ENCODE data around the gene ZNF239. TPM values are rescaled to one million over a fixed set of nuclear protein-coding genes. Genes with fewer than 3 reads are reported as not detected.
"Not testable (repeated sequence)": the region's sequence is repeated elsewhere in the genome, so short reads cannot be mapped to it uniquely, and the experiment has no call there.

Gene ZNF239
- 0.40 TPM for total RNA-seq

GRCh38 chr10:43574001-43574892 lies at the start of gene ZNF239:
Gene ZNF239, minus strand, starts transcription at chr10:43574616. Its CDS starts 16,537 bp downstream, at chr10:43558079.
- DNase-seq (ENCODE audit: low spot score) = peak; percentile 77
- ATAC-seq = peak; percentile 97

GRCh38 chr10:43623351-43623750 lies 48.9 kb upstream of the ZNF239 start:
- peak; percentile 92 for ATAC-seq
- DNase-seq (ENCODE audit: low spot score) = no peak

GRCh38 chr10:43622038-43622437 lies 47.6 kb upstream of the ZNF239 start:
- no peak for ATAC-seq
- no peak for DNase-seq (ENCODE audit: low spot score)

GRCh38 chr10:43619368-43619767 lies 45.0 kb upstream of the ZNF239 start:
- ATAC-seq (no peak), DNase-seq (ENCODE audit: low spot score) (no peak)

DNA sequence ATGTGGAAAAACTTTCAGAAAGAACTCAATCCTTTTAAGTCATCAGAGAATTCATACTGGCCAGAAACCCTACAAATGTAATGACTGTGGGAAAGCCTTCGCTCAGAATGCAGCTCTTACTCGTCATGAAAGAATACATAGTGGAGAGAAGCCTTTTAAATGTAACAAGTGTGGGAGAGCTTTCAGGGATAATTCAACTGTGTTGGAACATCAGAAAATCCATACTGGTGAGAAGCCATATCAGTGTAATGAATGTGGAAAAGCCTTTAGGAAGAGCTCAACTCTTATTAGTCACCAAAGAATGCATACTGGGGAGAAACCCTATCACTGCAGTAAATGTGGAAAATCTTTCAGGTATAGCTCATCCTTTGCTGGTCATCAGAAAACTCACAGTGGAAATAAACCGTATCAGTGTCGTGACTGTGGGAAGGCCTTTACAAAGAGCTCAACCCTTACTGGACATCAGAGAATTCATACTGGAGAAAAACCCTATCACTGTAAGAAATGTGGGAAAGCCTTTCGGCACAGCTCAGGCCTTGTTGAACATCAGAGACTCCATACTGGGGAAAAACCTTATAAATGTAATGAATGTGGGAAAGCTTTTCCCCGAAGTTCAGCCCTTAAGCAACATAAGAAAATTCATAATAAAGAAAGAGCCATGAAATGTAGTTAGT lies 42.4 kb upstream of the ZNF239 start:
- no peak for ATAC-seq
- no peak for DNase-seq (ENCODE audit: low spot score)

DNA sequence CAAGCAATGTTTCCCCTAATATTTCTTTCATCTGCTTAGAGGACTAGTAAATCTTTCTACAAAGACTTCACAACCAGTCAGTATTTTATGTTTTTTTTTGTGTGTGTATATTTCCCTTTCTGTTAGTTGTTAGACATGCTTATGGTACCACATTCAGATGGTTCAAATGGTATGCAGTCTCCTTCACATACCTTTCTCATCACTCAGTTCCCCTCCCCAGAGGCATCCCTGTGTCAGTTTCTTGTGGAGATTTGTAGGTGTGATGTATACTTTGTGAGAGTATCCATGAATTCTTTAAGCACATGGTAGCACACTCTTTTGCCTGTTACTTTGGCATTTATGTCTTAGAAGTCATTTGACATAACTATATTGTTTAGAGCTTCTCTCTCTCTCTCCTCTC lies 36.2 kb upstream of the ZNF239 start:
- DNase-seq (ENCODE audit: low spot score) (no peak), ATAC-seq (no peak)

- ATAC-seq = no peak
- no peak for DNase-seq (ENCODE audit: low spot score)
Observed at GRCh38 chr10:43607199-43607573, 32.8 kb upstream of the ZNF239 start.

DNA sequence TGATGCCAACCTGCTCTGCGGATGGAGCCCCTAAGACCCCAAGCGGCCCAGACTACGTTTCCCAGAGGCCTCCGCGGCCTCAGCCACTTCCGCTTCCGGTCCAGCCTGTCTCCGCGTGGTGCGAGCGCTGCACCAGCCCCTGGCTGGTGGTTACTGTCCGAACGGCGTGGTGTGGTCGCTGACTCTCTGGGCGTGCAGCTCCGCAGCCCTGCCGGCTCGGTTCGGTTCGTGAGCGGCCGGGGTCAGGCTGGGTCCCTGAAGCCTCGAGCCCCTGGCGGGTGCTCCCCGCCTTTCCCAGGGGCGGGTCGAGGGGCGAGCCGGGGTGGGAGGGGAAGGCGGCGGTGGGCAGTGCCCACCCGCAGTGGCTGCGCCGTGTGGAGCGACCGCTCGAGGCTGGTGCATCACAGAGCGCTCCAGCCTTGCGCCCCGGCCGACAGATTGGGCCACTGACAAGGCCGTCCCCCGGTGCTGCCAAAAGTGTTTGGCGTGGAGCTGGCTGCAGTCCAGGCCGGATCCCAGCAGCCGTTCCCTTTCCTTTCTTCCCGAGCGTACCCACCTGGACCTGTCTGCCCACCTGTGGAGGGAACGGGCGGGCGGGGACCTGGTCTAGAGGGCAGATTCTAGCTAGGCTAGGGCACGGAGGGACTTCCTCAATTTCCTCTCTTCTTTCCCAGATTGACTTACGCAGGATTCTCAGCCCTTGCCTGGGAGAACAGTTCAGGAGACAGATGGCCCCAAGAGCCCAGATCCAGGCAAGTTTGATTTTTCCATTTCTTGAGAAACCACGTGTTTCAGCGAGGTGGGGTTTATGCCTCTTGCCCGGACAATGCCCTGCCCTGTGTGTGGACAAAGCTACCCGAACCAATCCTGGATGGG lies 32.1 kb upstream of the ZNF239 start, which contains the start of gene ZNF485:
Gene ZNF485, plus strand, starts transcription at position 116 of the 876 bp plus-strand sequence. Its CDS starts 613 bp downstream, at position 729.
- ATAC-seq = peak; percentile 98
- DNase-seq (ENCODE audit: low spot score) = peak; percentile 77

DNA sequence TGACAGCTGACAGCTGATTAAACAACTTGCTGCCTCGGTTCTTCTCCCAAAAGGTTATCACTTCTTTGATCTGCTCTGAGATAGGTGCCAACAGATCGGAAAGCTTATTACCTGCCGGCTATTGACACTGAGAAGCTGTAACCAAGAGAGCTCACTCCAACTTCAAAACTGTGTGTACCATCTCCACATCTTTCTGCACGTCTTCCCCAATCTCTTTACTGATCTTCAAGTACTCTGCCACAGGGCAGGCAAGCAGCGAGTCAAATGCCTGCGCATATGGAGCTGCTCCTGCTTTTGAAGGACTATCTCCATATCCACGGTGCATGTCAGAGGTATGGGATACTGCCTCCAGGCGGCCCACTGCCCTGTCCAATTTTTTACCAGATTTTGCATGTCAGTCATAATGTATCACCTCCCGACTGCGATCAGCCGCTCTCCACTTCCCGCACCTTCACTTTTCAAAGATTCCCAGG lies 31.5 kb upstream of the ZNF239 start:
- ATAC-seq (peak; percentile 33), DNase-seq (ENCODE audit: low spot score) (no peak)

DNA sequence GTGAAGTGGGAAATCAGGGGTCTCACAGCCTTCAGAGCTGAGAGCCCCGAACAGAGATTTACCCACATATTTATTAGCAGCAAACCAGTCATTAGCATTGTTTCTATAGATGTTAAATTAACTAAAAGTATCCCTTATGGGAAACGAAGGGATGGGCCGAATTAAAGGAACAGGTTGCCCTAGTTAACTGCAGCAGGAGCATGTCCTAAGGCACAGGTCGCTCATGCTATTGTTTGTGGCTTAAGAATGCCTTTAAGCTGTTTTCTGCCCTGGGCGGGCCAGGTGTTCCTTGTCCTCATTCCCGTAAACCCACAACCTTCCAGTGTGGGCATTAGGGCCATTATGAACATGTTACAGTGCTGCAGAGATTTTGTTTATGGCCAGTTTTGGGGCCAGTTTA lies 27.2 kb upstream of the ZNF239 start:
- ATAC-seq; DNase-seq (ENCODE audit: low spot score): not testable (repeated sequence)

DNA sequence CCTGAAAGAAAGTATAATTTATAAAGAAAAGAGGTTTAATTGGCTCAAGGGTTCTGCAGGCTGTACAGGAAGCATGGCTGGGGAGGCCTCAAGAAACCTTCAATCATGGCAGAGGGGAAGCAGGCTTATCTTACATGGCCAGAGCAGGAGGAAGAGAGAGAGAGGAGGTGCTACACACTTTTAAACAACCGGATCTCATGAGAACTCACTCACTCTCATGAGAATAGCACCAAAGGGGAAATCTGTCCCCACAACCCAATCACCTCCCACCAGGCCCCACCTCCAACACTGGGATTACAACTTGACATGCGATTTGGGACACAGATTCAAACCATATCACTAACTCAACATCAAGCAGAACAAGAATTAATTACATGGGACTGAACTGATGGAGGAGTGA lies 24.9 kb upstream of the ZNF239 start:
- DNase-seq (ENCODE audit: low spot score) = no peak

GRCh38 chr10:43598446-43598845 lies 24.0 kb upstream of the ZNF239 start:
- no peak for DNase-seq (ENCODE audit: low spot score)

More for the DNA sequence above, 24.9 kb upstream of the ZNF239 start:
- no peak for ATAC-seq

GRCh38 chr10:43596546-43596945 lies 22.1 kb upstream of the ZNF239 start:
- ATAC-seq = no peak
- DNase-seq (ENCODE audit: low spot score) = no peak

More at GRCh38 chr10:43598446-43598845, 24.0 kb upstream of the ZNF239 start:
- ATAC-seq = no peak

DNA sequence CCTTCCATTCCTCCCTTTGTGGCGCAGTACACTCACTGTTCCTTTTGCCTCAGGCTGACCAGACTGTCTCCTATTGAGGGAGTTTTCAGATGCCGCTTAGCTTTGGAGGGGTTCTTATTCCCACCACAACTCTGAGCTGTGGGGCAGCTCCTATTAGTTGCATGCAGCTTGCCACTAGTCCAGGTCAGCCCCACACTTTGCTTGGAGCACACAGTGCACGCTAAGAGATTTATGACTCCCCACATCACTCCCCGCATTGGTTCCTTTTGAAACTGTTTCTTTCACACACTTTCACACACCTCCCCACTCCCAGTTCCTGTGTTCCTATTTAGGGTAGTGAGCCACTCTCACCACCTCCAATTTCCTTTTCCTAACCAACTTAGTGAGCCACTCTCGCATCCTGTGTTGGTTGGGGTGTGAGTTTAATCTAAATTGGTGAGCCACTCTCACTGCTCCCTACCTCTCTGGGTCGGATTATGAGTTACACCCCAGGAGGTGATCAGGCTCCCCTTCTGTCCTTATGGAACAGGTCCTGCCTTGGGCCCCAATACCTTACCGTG lies 21.4 kb upstream of the ZNF239 start:
- DNase-seq (ENCODE audit: low spot score) (no peak), ATAC-seq (no peak)

DNA sequence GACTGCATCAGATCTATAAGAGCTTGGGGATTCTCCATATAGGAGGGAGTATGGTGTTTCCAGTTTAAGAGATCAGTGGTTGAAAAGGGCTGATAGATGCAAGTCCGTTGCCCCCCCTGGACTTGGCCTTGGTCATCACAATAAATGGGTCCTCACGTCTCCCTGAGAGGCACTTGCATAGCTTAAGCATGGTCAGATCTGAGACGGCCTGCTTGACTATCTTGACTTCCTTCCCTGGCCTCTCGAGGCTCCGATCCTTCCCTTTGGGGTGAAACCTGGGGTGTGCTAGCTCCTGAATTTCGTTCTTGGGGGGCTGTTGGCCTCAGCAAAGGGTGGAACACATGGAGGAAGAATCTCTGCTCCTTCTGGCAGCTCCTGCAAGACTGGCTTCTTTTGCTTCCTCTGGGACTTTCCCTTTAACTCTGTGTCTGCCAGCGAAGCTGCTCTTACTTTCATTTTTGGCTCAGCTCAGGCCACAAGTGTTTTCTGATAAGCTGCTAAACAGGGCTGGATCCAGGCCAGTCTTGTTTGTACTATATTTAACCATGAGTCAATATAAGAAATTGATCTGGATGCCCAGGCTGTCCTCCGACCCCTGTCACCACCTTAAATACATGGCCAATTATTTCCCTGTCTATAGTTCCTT lies 20.7 kb upstream of the ZNF239 start:
- no peak for DNase-seq (ENCODE audit: low spot score)
- peak; percentile 59 for ATAC-seq

GRCh38 chr10:43591303-43591904 lies 17.0 kb upstream of the ZNF239 start:
- no peak for DNase-seq (ENCODE audit: low spot score)

DNA sequence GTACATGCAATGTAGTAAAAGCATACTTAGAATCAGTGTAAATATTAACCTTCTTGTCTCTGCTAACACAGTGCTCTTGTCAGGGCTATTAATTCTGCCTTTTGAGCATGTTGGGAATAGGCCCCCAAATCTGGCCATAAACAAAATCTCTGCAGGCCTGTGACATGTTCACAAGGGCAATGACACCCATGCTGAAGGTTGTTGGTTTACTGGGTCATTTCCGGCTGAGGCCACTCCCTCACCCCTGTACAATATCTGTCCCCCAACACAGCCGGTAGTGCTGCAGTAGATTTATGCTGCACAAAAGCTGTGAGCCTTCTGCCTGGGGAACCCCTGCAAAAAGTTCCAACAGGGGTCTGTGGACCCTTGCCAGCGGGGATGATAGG lies 12.3 kb upstream of the ZNF239 start:
- ATAC-seq = not testable (repeated sequence)

More at GRCh38 chr10:43591303-43591904, 17.0 kb upstream of the ZNF239 start:
- no peak for ATAC-seq

GRCh38 chr10:43585981-43586729 lies 11.7 kb upstream of the ZNF239 start:
- no peak for DNase-seq (ENCODE audit: low spot score)
- ATAC-seq = no peak

More for the DNA sequence above, 12.3 kb upstream of the ZNF239 start:
- DNase-seq (ENCODE audit: low spot score) = not testable (repeated sequence)

DNA sequence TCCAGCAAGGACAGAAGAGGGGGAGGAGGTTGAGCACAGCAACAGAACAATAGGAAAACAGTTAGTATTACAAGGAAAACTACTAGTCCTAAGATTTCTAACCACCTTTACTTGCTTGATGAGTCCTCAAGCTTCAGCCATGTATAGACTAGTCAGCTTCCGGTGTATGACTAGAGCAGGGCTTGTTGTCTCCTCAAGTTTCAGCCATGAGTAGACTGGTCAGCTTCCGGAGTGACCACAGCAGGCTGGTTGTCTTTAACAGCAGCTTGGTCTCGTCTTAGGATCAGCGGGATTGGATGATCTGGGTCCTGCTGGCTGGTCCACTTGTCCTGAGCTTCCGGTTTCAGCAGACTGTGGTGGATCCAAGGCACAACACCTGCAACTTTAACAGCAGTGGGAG lies 10.6 kb upstream of the ZNF239 start:
- no peak for DNase-seq (ENCODE audit: low spot score)
- no peak for ATAC-seq

Measured in left lobe of liver (tissue), 2 donors.